SK-N-DZ (cell line): Measurements from ENCODE around the gene ZNF644.
"Not testable (repeated sequence)": the region's sequence is repeated elsewhere in the genome, so short reads cannot be mapped to it uniquely, and the experiment has no call there.

ENCODE experiments used
- DNase-seq: peaks from one replicate; pipeline ENCODE4 v3.0.0-alpha.2; 2015; ENCODE audit warnings: low spot score

Gene ZNF644

DNA sequence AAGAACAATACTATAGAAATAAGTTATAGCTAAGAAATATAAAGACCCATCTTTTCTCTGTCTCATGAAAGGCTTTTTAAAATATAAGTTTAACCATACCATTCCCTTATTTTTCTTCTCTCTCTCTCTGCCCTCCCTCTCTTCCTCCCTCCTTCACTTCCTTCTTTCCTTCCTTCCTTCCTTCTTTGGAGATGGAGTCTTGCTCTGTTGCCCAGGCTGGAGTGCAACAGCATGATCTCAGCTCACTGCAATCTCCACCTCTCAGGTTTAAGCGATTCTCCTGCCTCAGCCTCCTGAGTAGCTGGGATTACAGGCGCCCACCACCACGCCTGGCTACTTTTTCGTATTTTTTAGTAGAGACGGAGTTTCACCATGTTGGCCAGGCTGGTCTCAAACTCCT, 94.2 kb downstream of the ZNF644 start:
- DNase-seq = not testable (repeated sequence)

- no peak for DNase-seq
Observed at GRCh38 chr1:90926971-90927370, 94.9 kb downstream of the ZNF644 start.

- no peak for DNase-seq
Observed at GRCh38 chr1:90925928-90926869, 95.6 kb downstream of the ZNF644 start.

DNA sequence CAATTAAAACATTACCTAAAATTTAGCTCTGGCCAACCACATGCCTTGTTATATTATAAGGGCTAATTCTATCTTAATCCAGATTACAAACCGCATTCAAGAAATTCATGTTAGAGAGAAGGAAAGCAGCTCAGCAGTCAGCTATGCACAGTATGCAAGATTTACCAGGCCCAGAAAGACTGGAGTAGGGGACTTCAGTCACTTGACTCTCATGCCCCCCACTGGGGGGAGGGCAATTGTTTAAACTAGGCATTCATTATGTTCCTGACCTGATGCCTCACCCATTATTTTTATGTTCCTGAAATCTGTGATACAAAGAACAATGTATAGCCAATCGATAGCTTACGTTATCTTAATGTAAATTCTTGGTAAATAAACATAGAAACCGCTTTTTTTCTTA, 96.9 kb downstream of the ZNF644 start:
- no peak for DNase-seq

DNA sequence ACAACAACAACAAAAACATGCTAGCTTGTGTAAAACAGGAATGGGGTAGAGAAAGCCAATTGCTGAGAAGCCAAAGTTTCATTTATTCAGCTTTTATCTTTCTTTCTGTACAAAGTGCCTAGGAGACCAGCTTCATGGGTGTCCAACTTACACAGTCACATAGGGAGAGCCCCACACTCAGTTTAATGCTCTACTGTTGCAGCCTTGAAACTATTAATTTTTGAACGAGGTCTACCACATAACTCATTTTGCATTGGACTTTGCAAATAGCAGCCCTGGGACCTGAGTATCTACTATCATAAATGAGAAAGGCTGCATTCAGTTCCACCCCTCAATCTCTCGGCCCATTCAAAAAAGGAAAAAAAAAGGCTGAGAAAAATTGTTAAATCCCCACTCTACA, 98.8 kb downstream of the ZNF644 start:
- no peak for DNase-seq

DNA sequence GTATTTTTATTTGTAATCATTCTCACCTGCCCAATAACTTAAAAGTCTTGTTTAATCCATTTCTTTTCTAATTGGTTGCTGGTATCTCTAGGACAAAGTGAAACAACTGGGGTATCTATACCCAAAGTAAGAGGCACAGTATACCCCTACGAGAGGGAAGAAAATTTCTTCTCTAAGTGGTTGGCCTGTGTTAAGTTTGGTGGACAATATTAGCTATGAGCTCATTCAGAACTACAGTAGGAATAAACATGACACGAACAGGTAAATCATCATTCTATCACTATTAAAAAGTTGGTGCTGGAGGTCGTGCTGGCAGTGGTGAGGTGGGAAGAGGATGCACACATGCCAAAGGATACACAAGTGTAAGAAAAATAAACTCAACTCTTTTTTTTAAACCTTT, 99.6 kb downstream of the ZNF644 start:
- no peak for DNase-seq

DNA sequence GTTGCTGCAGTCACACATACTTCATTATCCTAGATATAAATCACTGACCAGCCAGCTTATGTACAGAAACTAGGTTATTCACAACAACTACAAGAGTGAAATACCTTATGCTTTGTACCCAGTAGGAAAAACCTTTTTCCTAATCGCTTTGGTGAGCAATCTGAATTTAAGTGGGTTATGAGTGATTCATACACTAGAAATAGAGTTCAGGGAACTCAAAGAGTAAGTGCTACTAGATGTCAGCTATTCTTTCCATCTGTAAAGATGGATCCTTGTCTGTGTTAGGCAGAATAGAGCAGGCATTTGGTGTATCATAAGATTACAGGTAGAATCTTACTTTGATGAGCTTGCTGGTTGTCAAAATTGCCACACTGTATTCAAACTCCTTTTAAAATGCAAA, 101.9 kb downstream of the ZNF644 start:
- DNase-seq = no peak

GRCh38 chr1:90919190-90919719, 102.6 kb downstream of the ZNF644 start:
- DNase-seq = no peak

- DNase-seq = no peak
Observed at GRCh38 chr1:90911353-90911752, 110.5 kb downstream of the ZNF644 start.

- no peak for DNase-seq
Observed at GRCh38 chr1:90902672-90903071, 119.2 kb downstream of the ZNF644 start.

GRCh38 chr1:90899263-90899662, 122.6 kb downstream of the ZNF644 start:
- DNase-seq = no peak

GRCh38 chr1:90893679-90894078, 128.2 kb downstream of the ZNF644 start:
- not testable (repeated sequence) for DNase-seq

GRCh38 chr1:90892884-90893283, 129.0 kb downstream of the ZNF644 start:
- DNase-seq = not testable (repeated sequence)

DNA sequence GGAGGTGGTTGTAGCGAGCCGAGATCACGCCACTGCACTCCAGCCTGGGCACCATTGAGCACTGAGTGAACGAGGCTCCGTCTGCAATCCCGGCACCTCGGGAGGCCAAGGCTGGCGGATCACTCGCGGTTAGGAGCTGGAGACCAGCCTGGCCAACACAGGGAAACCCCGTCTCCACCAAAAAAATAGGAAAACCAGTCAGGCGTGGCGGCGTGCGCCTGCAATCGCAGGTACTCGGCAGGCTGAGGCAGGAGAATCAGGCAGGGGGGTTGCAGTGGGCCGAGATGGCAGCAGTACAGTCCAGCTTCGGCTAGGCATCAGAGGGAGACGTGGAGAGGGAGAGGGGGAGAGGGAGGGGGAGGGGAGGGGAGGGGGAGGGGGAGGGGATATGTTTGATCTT, 129.6 kb downstream of the ZNF644 start:
- not testable (repeated sequence) for DNase-seq

DNA sequence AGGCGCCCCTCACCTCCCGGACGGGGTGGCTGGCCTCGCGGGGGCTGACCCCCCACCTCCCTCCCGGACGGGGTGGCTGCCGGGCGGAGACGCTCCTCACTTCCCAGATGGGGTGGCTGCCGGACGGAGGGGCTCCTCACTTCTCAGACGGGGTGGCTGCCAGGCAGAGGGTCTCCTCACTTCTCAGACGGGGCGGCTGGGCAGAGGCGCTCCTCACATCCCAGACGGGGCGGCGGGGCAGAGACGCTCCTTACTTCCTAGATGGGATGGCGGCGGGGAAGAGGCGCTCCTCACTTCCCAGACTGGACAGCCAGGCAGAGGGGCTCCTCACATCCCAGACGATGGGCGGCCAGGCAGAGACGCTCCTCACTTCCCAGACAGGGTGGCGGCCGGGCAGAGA, 130.1 kb downstream of the ZNF644 start:
- DNase-seq = not testable (repeated sequence)

GRCh38 chr1:90882221-90882620, 139.6 kb downstream of the ZNF644 start:
- no peak for DNase-seq

- no peak for DNase-seq
Observed at GRCh38 chr1:90881034-90881433, 140.8 kb downstream of the ZNF644 start.

GRCh38 chr1:90879281-90879680, 142.6 kb downstream of the ZNF644 start:
- DNase-seq = no peak

GRCh38 chr1:90876101-90876500, 145.7 kb downstream of the ZNF644 start:
- DNase-seq = no peak
